Measurements from ENCODE around the gene SEC14L2. TPM values are rescaled to one million over a fixed set of nuclear protein-coding genes. Genes with fewer than 3 reads are reported as not detected.

Gene SEC14L2
- total and polyA plus RNA-seq, 2 of the 8 experiments (the other 6 are each of a cell fraction or from before 2014, with no cell fraction given): 2.8 to 3.2 TPM

DNA sequence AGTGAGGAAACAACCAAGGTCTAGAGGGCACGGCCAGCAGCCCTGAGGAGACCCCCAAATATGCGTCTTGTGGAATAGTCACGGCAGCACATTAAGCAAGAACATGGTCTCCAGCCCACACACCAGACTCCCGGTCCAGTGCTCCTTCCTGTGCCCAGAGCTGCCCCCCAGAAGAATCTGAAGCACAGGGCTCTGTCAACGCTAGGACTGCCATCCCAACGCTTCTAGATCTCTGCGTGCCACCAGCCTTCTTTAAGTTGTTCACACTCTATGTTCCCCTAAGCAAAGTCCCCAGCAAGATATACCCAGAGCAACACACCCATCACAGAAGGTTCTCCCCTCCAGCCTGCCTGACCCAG is 3.5 kb upstream of the SEC14L2 start:
- no peak overlapping the region for H3K27ac ChIP-seq (ENCODE audit: low read depth, low read length)
- H3K79me1 ChIP-seq (ENCODE audit: low read depth, low read length): no peaks in the 10 kb centered on the region
- 0 out of 2 replicates have a peak overlapping the region, but pooled peaks have one; percentile 66 for H2BK5ac ChIP-seq (ENCODE audit: low read depth, low read length)
- H4K8ac ChIP-seq (ENCODE audit: extremely low read depth, insufficient read depth, low read length): peak overlapping the region; percentile 28; the same call in 1 of the 2 replicates
- no peak overlapping the region for H3K14ac ChIP-seq (ENCODE audit: insufficient read length)
- no peak overlapping the region for H4K5ac ChIP-seq (ENCODE audit: insufficient read length, low read depth, low read length)
- H2AK5ac ChIP-seq (ENCODE audit: low read depth, low read length): peak overlapping the region; percentile 28; the same call in 1 of the 2 replicates
- H3K9me3 ChIP-seq (ENCODE audit: insufficient read depth in 2 of 2, low read depth in 1 of 2, low read length in 1 of 2): peaks cover 9% of the 10 kb centered on the region in 2 experiments
- peaks cover 2 to 16% (median 8%) of the 10 kb centered on the region in 4 experiments for H3K4me1 ChIP-seq (replicated peaks in 1 of 4; ENCODE audit: control insufficient read depth in 3 of 4, insufficient read depth in 4 of 4, low read length in 3 of 4)
- no peak overlapping the region for H3K23ac ChIP-seq (ENCODE audit: insufficient read length)
- peak overlapping the region; percentile 10; the same call in 1 of the 2 replicates for H2BK12ac ChIP-seq (ENCODE audit: low read depth, low read length)
- H3K9ac ChIP-seq (replicated peaks in 1 of 4; ENCODE audit: extremely low read depth in 1 of 4, low read depth in 3 of 4, low read length in 3 of 4): no peak overlapping the region
- H3K18ac ChIP-seq (ENCODE audit: extremely low read depth, low read length): no peak overlapping the region
- TF ChIP-seq TAF7 (optimal IDR thresholded peaks at IDR 0.05; ENCODE audit: borderline replicate concordance, low read depth, low read length): no peak
- H3K4ac ChIP-seq (replicated peaks; ENCODE audit: insufficient read length, low read depth, low read length): no peak overlapping the region
- H3K4me3 ChIP-seq (ENCODE audit: extremely low read depth in 1 of 4, insufficient read depth in 2 of 4, low read depth in 3 of 4, low read length in 4 of 4): no peak overlapping the region
- POLR2A ChIA-PET (ENCODE audit: partially characterized antibody): interaction anchor here (1.2 to 1.3 kb wide), 3 partner anchors 9 to 31 kb away, joined by 3 to 4 read pairs (median 3); no protein-coding TSS in a partner anchor
- no peak overlapping the region for H2BK120ac ChIP-seq (replicated peaks; ENCODE audit: low read depth, low read length)
- peaks cover 2 to 9% (median 6%) of the 10 kb centered on the region in 4 experiments; a peak in 6 of 7 replicates for H3K27me3 ChIP-seq (replicated peaks in 1 of 4; ENCODE audit: control insufficient read depth in 3 of 4, extremely low read depth in 1 of 4, insufficient read depth in 3 of 4, low read length in 3 of 4)
- H3K56ac ChIP-seq (replicated peaks; ENCODE audit: insufficient read length, low read depth, low read length): no peak overlapping the region
- H3K79me2 ChIP-seq (ENCODE audit: control insufficient read depth in 1 of 2, insufficient read depth in 2 of 2, low read length in 2 of 2): no peaks in the 10 kb centered on the region
- H3K4me2 ChIP-seq (ENCODE audit: insufficient read depth in 1 of 2, low read depth in 2 of 2, low read length in 2 of 2): no peak overlapping the region
- peaks cover 8% of the 10 kb centered on the region; the same call in 1 of the 2 replicates for H3K23me2 ChIP-seq (ENCODE audit: low read depth, low read length)
- FAIRE-seq (no peak), DNase-seq (ENCODE audit: low read depth in 1 of 2, low spot score in 2 of 2) (no peak)
- H4K20me1 ChIP-seq (replicated peaks in 1 of 2; ENCODE audit: control insufficient read depth in 1 of 2, insufficient read depth in 2 of 2, low read length in 2 of 2): peaks cover 0 to 2% of the 10 kb centered on the region in 2 experiments
- no peaks in the 10 kb centered on the region for H3K36me3 ChIP-seq (ENCODE audit: control insufficient read depth in 2 of 4, insufficient read depth in 4 of 4, low read length in 3 of 4)
- H2BK20ac ChIP-seq (ENCODE audit: low read length): 0 out of 2 replicates have a peak overlapping the region, but pooled peaks have one; percentile 56
- CTCF ChIA-PET (ENCODE audit: partially characterized antibody): interaction anchor here (1.2 to 12.0 kb wide), 2 partner anchors 9 to 34 kb away, joined by 4 to 164 read pairs; partner anchors contain the start of gene MTFP1
- H4K91ac ChIP-seq (replicated peaks; ENCODE audit: insufficient read length, low read length): no peak overlapping the region
- no peak overlapping the region for H2BK15ac ChIP-seq (ENCODE audit: low read length)
- 76% methylated on average over 7 of the region's 7 CpGs; no CpG with 5 or more reads in 1 of the 2 experiments for WGBS, 2 experiments (ENCODE audit: extremely low coverage in 1 of 2, insufficient coverage in 1 of 2, insufficient read length in 1 of 2, insufficient replicate concordance in 2 of 2, low coverage in 1 of 2, low lambda C conversion rate in 2 of 2, missing lambda C conversion rate in 1 of 2)
- no peak overlapping the region for H2AFZ ChIP-seq (ENCODE audit: low read length)
